Astrocyte (in vitro differentiated cells and primary cell): ENCODE results near the gene CAMK1D.

Source experiments
- EZH2 ChIP-seq: IDR thresholded peaks from 2 replicates; pipeline ENCODE4 v1.6.1; 2012; ENCODE audit warnings: mild to moderate bottlenecking, low read length, inconsistent platforms; ENCODE audit not compliant: insufficient read depth
- TF ChIP-seq, protein P1 (sequence below): IDR thresholded peaks from 2 replicates; pipeline ENCODE4 v1.5.1; 2011; ENCODE audit warnings: low read depth, mild to moderate bottlenecking, inconsistent platforms, low read length, moderate library complexity; ENCODE audit not compliant: insufficient read depth

DNA sequence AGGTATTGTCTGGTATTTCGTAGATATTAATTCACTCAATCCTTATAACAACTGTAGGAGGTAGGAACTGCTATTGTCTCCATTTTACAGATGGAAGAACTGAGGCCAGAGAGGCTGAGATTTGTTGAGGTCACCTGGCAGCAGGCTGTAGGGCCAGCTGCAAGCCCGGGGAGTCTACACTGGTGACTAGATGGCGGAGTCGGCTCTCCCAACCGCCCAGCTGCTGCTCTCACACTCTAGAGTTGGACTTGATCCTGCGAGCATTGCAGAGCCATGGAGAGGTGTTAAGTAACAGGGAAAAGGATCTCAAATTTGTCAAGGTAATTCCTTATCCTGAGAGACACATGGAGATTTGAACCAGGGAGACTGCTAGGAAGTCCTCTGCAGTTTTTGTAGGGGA lies 124.1 kb downstream of the CAMK1D start:
- TF ChIP-seq, protein P1, sequence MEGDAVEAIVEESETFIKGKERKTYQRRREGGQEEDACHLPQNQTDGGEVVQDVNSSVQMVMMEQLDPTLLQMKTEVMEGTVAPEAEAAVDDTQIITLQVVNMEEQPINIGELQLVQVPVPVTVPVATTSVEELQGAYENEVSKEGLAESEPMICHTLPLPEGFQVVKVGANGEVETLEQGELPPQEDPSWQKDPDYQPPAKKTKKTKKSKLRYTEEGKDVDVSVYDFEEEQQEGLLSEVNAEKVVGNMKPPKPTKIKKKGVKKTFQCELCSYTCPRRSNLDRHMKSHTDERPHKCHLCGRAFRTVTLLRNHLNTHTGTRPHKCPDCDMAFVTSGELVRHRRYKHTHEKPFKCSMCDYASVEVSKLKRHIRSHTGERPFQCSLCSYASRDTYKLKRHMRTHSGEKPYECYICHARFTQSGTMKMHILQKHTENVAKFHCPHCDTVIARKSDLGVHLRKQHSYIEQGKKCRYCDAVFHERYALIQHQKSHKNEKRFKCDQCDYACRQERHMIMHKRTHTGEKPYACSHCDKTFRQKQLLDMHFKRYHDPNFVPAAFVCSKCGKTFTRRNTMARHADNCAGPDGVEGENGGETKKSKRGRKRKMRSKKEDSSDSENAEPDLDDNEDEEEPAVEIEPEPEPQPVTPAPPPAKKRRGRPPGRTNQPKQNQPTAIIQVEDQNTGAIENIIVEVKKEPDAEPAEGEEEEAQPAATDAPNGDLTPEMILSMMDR, result no peak
- TF ChIP-seq EZH2, result no peak
